GM04504 (cell line): ENCODE measurements around the gene ARHGEF12.

Experiments used
- DNase-seq: peaks from one replicate; pipeline ENCODE4 v3.0.0-alpha.2; 2012; ENCODE audit warnings: low read depth

The ARHGEF12 gene

DNA sequence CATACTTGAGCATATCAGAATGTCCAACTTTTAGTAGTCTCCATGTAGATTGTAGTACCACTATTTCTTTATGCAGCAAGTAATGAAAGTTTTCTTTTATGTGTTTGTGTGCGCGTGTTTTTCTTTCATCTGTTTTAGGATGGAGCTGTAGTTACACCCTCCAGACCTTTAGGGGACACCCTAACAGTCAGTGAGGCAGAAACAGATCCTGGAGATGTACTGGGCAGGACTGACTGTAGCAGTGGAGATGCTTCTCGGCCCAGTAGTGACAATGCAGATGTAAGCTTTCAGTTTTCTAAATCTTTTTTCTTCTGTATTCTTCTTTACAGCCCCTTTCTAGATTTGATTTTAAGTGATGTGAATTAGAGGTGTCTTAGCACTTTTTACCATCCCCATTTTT lies 95.4 kb downstream of the ARHGEF12 start:
- DNase-seq: no peak

DNA sequence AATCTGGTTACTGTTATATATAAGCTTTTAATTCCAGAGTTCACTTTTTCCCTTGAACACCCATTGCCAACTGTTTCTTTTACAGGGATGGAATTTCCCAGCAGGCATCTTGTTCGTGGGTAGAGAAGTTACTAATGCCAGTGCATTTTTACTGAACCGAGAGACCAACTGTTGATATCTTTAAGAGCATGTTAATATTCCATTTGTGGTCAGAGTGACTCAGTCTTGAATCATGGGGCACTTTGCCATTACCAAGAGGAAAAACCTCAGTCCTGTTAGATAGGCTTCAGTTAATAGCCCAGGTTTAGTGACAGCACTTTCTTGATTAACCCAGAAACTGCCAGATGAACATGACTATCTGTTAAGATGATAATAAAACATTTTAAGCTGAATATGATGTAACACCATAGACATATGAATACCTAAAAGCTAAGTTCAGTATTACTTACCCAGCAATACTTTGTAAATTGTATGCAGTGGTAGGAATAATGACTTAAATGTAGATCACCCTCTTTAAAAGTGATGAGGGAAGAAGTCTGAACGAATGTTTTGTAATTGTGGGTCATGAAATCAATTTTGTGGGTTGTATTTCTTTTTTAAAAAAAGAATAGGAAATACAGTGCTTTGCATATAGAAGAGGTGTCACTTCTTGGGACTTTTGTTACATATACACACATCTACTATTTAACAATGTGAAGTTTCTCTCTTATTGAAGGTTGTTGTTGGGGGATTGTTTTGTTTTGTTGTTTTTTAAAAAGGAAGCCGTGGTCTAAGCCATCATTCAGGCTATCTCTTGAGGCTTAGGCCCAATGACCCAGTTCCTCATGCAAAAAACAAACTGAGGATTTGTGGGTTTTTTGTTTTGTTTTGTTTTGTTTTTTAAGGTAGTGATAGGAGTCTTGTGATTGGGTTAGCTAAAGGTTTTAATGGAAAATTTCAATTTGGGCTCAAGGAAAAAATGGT lies 96.1 kb downstream of the ARHGEF12 start:
- DNase-seq: peak; percentile 96

DNA sequence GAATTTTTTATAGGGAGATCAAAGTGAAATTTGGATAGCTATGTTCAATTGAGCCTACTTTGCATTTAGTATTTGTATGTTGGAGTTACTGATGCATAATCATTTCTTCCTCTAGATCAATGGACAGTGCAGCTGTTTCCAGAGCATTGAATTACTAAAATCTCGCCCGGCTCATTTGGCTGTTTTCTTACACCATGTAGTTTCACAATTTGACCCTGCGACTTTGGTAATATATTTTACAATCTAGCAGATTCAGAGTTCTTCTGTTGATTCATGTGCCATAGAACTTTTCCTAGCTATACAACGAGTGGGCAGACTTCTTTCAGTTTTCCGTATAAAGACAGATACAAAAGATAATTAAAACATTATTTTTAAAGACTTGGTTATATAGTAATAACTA lies 105.4 kb downstream of the ARHGEF12 start:
- no peak for DNase-seq

DNA sequence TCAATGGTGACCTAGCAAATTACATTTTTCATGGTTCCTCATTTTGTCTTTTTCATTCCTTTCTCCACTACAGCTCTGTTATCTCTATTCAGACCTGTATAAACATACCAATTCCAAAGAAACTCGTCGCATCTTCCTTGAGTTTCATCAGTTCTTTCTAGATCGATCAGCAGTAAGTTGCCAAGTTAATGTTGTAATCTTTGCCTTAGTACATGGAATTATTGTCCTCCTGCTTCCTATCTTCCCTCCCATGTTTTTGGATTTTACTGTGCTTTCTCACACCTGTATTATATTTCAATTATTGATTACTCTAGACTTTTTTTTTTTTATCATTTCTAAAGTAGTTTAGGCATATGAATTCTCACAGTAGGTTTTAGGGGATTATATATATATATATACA lies 105.8 kb downstream of the ARHGEF12 start:
- DNase-seq: no peak

DNA sequence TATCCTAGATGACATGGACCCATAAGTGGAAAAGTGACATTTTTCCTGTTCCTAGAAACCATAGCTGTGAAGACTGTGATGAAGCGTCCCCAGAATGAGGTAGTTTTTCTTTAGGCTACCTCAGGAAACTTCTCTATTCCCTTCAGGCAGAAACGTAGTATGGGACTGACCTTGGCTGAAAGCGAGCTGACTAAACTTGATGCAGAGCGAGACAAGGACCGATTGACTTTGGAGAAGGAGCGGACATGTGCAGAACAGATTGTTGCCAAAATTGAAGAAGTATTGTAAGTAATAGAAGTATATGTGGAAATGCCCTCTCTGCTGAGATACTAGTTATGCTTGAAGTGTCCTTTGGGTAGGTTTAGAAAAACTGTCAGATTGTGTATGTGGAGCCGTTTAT lies 110.6 kb downstream of the ARHGEF12 start:
- DNase-seq: no peak

DNA sequence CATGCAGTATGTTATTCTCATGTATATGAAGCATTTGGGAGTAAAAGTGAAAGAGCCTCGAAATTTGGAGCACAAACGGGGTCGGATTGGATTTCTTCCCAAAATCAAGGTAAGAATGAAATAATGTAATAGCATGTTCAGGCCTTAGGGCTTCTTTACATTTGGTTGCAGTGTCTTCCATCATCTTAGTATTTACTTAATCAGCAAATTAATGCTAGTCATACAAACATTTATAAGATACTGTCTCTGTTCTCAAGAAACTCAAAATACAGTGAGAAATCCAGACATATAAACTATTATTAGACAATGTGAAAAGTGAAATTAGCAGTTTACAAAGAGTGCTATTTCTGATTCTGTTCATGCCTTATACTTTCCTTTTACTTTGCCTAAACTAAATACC lies 112.0 kb downstream of the ARHGEF12 start:
- no peak for DNase-seq

DNA sequence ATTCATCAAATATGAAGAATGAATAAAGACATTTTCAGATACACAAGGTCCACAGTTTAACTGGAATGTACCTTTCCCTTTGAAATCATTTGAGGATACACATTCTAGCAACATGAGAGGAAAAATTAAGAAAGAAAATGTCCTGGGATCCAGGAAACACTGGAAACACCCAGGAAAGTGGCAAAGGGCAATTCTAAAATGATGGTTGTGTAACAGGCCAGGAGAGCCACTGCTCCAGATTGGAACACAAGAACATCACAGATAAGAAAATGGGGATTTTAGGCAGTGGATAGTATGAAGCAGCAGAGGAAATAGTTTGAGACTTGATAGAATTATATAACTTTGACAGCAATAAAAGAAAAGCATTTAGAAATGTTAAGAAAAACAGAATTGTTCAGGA lies 119.3 kb downstream of the ARHGEF12 start:
- no peak for DNase-seq

DNA sequence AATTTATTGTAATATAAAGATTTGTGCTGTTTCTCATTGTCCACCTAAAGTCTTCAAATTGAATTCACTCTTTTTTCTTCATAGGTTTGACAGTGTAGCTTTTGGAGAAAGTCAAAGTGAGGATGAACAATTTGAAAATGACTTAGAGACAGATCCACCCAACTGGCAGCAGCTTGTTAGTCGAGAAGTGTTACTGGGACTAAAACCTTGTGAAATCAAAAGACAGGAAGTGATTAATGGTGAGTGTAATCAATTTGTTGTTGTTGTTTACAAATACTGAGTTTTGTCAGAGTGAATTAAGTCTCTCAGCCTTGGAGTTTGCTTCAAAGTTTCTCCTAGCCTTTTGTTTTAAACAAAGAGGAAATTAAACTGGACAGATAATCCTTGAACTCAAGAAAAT lies 121.8 kb downstream of the ARHGEF12 start:
- no peak for DNase-seq

DNA sequence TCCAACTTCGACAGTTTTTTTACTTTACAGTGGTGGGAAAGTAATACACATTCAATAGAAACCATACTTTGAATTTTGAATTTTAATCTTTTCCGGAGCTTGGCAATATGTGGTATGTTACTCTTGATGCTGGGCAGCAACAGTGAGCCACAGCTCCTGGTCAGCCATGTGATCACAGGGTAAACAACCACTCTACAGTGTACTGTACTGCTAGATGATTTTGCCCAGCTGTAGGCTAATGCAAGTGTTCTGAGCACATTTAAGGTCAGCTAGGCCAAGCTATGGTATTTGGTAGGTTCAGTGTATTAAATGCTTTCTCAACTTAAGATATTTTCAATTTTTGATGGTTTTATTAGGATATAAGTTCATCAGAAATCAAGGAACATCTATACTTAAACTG lies 126.6 kb downstream of the ARHGEF12 start:
- DNase-seq: no peak

DNA sequence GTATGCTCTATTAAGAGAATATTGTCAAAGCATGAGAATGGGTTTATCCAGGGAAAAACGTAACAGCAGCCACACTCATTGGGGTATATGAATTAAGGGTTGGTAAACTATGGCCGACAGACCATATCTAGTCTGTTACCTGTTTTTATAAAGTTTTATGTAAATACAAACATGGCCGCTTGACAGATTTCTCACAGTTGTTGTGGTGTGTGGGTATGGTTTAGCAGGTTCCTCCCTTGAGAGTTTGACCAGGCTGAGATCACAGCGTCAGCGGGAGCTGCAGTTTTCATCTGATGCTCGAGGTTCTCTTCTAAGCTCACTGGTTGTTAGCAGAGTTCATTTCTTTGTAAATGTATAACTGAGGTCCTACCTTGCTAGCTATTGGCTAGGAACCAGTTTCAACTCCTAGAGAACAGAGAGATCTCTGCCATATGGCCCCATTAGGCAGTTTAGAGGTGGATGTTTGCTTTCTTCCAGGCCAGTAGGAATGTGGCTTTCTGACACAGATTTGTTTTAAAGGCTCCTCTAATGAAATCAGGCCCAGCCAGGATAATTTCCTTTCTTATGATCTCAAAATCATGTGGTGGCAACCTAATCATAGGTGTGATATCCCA lies 129.8 kb downstream of the ARHGEF12 start:
- DNase-seq: no peak

DNA sequence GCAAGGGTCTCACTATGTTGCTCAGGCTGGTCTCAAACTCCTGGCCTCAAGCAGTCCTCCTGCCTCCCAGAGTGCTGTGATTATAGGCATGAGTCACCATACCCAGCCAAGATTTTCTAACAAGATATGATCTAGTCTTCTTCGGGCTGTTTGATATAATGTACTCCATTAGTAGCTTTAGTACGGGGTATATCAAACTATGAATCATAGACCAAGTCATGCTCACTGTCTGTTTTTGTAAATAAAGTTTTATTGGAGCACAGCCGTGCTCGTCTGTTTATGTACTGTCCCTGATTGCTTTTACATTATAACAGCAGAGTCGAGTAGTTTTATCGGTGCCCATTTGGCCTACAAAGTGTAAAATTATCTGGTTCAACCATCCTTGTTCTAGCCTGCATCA lies 131.4 kb downstream of the ARHGEF12 start:
- no peak for DNase-seq

DNA sequence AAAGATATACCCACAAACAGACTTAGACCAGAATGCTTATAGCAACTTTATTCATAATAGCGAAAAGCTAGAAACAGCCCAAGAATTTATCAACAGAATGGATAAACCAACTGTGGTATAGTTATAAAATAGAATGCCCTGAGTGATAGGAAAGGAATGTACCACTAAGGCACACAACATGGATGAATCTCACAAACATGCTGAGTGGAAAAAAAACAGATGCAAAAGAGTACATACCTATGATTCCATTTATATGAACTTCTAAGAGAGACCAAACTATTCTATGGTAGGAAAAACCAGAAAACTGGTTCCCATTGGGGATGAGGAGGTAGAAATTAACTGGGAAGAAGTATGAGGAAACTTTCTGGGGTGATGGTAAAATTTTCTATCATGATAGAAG lies 134.9 kb downstream of the ARHGEF12 start:
- peak; percentile 43 for DNase-seq

DNA sequence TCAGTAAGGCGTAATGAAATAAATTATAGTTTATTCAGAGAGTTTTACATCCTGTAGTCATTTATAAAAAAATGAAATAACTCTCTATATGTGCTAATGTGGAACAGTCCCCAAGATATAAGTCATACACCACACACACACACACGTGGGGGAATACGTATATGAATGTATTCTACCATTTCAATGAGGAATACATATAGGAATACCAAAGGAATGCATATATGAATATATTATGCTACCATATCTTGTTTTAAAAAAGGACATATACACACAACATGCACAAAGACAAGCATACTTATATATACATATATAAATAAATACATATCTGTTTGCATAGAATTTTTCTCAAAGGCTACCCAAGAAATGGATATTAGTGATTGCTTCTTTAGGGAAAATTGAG lies 135.8 kb downstream of the ARHGEF12 start:
- no peak for DNase-seq

DNA sequence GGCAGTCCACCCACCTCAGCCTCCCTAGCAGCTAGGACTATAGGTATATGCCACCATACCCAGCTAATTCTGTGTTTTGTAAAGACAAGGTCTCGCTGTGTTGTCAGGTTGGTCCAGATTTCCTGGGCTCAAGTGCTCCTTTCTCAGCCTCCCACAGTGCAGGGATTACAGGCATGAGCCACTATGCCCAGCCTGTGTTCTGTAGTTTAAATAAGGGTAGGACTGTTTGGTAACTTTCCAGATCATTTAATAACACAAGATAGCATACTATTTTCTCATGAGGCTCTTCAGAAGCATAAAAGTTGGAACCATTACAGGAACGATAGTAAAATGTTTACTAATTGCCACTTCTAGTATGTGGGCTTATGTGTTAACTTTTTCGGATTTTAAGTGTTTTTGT lies 137.3 kb downstream of the ARHGEF12 start:
- DNase-seq: no peak

DNA sequence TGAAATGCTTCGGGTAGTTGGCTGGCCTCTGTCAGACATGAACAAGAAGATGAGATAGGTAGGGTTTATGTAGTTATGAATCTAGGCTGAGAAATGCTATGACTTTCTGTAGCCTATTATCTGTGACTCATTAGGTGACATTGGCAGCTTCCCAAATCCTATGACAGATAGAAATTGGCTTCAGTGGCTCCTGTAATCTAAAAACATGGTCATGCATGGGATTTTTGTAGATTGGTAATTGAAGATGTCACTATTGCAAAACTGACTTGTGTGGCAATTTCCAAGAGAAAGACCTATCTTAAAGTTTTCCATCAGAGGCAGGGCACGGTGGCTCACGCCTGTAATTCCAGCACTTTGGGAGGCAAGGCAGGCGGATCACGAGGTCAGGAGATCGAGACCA lies 145.9 kb downstream of the ARHGEF12 start:
- DNase-seq: no peak

DNA sequence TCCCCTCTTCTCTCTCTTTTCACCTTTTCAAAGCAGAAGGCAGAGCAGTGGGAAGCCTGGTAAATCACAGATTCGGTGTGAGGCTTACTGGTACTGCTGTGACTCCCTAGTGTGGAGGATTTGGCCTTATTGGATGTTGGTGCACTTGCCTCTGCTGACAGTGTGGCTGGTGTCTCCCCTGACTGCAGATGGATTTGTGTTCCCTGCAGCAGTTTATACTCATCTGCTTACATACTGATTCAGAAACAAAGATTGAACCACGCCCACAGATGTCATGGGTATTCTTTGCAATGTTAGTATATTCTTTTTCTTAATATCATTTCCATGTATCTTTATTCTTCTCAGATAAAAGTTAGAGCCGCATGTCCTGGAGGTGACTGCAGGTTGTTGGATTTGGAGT lies 148.5 kb downstream of the ARHGEF12 start:
- no peak for DNase-seq

DNA sequence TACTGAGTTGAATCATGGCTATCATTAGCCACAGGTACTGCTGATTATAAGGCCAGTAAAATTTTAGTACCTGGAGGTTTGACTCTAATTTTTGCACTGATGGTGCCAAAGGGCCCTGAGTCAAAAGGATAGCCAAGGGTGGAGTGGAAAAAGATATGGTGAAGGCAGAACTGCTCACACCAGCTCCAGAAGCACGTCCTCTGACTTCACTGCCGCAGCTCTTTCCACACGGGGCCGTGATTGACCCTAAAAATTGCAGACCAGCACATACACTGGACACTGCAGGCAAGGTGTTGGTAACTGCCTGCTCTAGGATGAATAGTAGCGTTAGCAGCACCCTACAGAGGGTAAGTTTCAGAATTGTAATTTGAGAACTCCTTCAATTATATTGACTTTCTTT lies 149.9 kb downstream of the ARHGEF12 start:
- DNase-seq: no peak

DNA sequence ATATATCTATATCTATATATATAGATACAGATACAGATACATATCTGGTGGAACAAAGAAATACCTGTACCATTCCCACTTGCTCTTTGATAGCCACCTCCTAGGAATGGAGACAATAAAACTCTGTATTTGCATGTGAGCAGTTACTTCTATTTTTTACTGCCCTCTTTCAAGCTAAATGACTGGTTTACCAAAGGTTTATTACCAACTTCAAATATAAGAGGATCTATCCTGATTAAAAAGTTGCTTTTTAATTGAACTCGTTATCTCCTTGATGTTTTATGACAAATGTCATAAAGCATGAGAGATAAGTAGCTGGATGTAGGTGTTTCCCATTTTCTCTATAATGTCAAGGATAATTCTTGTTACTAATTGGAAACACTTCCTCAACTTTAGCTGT lies 153.6 kb downstream of the ARHGEF12 start:
- DNase-seq: no peak

DNA sequence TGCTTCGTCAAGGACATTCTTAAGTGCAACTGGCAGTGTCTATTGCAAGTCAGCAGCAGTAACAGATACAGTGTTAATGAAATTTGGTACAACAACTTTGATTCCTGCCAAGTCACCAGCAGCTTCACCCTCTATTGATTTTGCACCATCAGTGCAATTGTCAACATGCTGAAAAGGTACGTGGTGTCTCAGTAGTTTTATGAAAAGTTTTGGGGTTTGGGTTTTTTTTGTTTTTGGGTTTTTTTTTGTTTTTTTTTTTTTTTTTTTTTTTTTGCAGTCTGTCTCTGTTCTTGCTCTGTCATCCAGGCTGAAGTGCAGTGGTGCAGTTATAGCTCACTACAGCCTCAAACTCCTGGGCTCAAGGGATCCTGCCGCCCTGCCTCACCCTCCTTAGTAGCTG lies 156.3 kb downstream of the ARHGEF12 start:
- DNase-seq: no peak

DNA sequence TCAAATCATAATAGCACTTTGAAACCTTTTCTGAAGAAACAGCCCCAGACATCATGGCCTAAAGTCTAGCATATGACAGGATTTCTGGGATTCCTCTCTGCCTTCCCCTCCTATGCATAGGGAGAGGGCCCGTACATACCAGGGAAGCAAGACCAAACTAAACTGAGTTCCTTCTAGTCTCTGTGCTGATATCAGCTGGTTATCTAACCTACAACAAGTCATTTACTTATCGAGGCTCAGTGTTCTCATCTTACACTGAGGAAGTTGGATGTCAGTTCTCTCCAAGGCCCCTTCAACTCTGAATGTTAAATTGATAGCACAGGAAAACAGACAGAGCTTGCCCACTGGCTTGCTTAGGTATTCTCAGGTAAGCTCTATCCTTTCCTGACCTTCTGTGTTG lies 158.4 kb downstream of the ARHGEF12 start:
- no peak for DNase-seq

DNA sequence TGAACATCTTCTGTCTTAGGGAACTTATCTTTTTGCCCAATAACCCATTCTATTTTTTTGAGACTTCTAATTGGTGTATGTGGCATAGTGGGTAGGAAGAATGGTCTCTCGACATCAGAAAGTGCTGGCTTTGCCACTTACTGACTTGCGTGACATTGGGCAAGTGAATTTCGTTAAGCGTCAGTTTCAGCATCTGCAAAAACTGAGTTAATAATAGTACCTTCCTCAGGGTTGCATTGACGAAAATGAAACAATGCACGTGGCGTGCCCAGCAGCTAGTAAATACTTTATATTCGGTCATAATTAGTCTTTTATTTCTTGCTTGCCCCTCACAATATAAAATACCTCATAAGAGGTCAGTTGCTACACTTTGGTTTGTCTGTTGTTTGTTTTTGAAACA lies 162.9 kb downstream of the ARHGEF12 start:
- no peak for DNase-seq

DNA sequence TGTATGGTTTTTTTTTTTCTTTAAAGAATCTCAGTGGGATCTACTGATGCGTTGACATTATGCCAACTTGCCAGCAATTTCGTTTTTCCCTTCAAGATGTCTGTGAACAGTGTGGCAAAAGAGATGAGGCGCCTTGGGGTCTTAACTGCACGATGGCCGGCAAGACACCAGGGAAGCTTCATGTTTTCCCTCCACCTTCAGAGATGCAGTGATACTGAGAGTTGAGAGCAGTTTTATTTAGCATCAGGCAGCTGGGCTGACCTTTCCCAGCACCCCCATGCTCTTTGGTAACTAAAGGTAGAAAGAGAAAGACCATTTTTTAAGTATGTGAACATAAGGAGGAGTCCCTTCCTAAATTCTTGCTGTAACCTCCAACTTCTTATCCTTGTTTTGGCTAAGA lies 163.6 kb downstream of the ARHGEF12 start:
- DNase-seq: no peak

DNA sequence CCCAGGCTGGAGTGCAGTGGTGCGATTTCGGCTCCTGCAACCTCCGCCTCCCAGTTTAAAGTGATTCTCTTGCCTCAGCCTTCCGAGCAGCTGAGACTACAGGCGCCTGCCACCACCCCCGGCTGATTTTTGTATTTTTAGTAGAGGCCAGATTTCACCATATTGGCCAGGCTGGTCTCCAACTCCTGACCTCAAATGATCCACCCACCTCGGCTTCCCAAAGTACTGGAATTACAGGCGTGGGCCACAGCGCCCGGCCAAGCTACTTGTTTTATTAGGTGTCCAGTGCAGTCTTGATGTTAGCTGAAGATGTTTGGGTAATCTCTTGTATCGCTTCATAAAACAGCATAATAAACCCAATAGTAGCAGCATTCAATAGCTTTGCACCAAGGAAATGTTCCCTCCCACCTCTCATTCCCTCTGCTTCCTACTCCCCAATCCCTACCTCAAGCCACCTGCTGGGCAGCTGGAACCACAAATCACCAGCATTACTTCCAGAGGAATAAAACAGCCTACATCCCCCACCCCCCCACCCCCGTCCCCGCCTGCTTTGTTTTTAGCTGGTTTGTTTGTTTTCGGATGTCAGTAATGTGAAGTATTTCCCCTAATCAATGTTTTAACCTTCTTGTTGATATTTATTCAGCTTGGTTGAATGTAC lies 164.3 kb downstream of the ARHGEF12 start:
- DNase-seq: no peak
